SK-N-SH (cell line): ENCODE results near the gene PSD2. TPM values are rescaled to one million over a fixed set of nuclear protein-coding genes. Genes with fewer than 3 reads are reported as not detected.

Source experiments
- CTCF ChIA-PET: fragments of 300-600, 350-600 bp; formaldehyde crosslinking; extraction: SDS; loops from one replicate; lab custom pipeline; 2021; lab: Yijun Ruan, JAX
- POLR2A ChIA-PET: fragments of 350-600 bp; sonication (Branson Sonifier 250); formaldehyde crosslinking; extraction: SDS; loops from one replicate; lab custom pipeline; 2020; ENCODE audit warnings: antibody characterized with exemption, inconsistent platforms; lab: Yijun Ruan, JAX
- DNase-seq: peaks from one replicate; pipeline ENCODE4 v3.0.0; 2012
- H2AFZ ChIP-seq: fragments of 200-600 bp; sonication (generic); 2 replicates; pipeline ENCODE4 v1.8.1; 2016; ENCODE audit warnings: antibody characterized with exemption, mild to moderate bottlenecking, low read depth
- H3F3A ChIP-seq: fragments of 200-600 bp; sonication (generic); replicated peaks from 2 replicates; pipeline ENCODE3; 2016; ENCODE audit warnings: antibody characterized with exemption, mild to moderate bottlenecking; ENCODE audit not compliant: insufficient read depth
- H3K27ac ChIP-seq, 2 experiments: fragments of 200-500 bp in 1 of 2; fragments of 200-600 bp in 1 of 2; sonication (Bioruptor generic) in 1 of 2; sonication (generic), shearing (Covaris generic) in 1 of 2; 2 replicates each; pipeline versions ENCODE4 v1.5.1 to v1.6.1; 2014 to 2016; ENCODE audit warnings: low read depth in 2 of 2, inconsistent platforms in 1 of 2, low read length in 1 of 2, mild to moderate bottlenecking in 1 of 2, mixed read lengths in 1 of 2
- H3K27me3 ChIP-seq: fragments of 200-600 bp; sonication (generic), shearing (Covaris generic); 2 replicates; pipeline ENCODE4 v1.6.1; 2016; ENCODE audit warnings: mixed run types; ENCODE audit not compliant: insufficient read depth
- H3K36me3 ChIP-seq, 2 experiments: fragments of 200-500 bp in 1 of 2; fragments of 200-600 bp in 1 of 2; sonication (Bioruptor generic) in 1 of 2; sonication (generic) in 1 of 2; replicated peaks in 1 of 2; 2 replicates each; pipeline versions ENCODE3 to v1.5.1; 2014 to 2016; ENCODE audit warnings: low read length in 1 of 2, mild to moderate bottlenecking in 1 of 2; ENCODE audit not compliant: insufficient read depth in 2 of 2, control insufficient read depth in 1 of 2
- H3K4me1 ChIP-seq, 2 experiments: fragments of 200-500 bp in 1 of 2; fragments of 200-600 bp in 1 of 2; sonication (Bioruptor generic) in 1 of 2; sonication (generic), shearing (Covaris generic) in 1 of 2; 2 replicates each; pipeline versions ENCODE4 v1.5.1 to v1.6.1; 2014 to 2016; ENCODE audit warnings: low read depth in 1 of 2, low read length in 1 of 2, mixed run types in 1 of 2; ENCODE audit not compliant: insufficient read depth in 2 of 2, control insufficient read depth in 1 of 2
- H3K4me2 ChIP-seq: fragments of 200-600 bp; sonication (generic), shearing (Covaris generic); 2 replicates; pipeline ENCODE4 v1.6.1; 2017; ENCODE audit warnings: mixed run types
- H3K4me3 ChIP-seq, 2 experiments: fragments of 200-500 bp in 1 of 2; fragments of 200-600 bp in 1 of 2; sonication (Bioruptor generic) in 1 of 2; sonication (generic), shearing (Covaris generic) in 1 of 2; 2 replicates each; pipeline versions ENCODE4 v1.5.1 to v1.8.1; 2014 to 2016; ENCODE audit warnings: low read depth in 2 of 2, inconsistent platforms in 1 of 2, low read length in 1 of 2, mild to moderate bottlenecking in 1 of 2, mixed read lengths in 1 of 2, moderate library complexity in 1 of 2
- H3K79me2 ChIP-seq: fragments of 200-600 bp; sonication (generic); 2 replicates; pipeline ENCODE4 v1.8.1; 2017; ENCODE audit warnings: mild to moderate bottlenecking; ENCODE audit not compliant: insufficient read depth
- H3K9ac ChIP-seq: fragments of 200-600 bp; sonication (generic); 2 replicates; pipeline ENCODE4 v1.6.1; 2017; ENCODE audit warnings: mixed run types
- H3K9me2 ChIP-seq: fragments of 200-600 bp; sonication (generic); 2 replicates; pipeline ENCODE4 v1.6.1; 2017; ENCODE audit warnings: mixed run types
- H3K9me3 ChIP-seq: fragments of 200-600 bp; sonication (generic); 2 replicates; pipeline ENCODE4 v1.6.1; 2017; ENCODE audit warnings: mixed run types, mild to moderate bottlenecking, moderate library complexity
- H4K20me1 ChIP-seq: fragments of 200-600 bp; sonication (generic); 2 replicates; pipeline ENCODE4 v1.6.1; 2017; ENCODE audit warnings: mild to moderate bottlenecking, mixed run types; ENCODE audit not compliant: insufficient read depth
- CTCF ChIP-seq: fragments of 200-600 bp; sonication (generic); IDR thresholded peaks from 2 replicates; pipeline ENCODE4 v1.6.1; 2017; ENCODE audit warnings: antibody characterized with exemption, mild to moderate bottlenecking, moderate library complexity
- ELF1 ChIP-seq: IDR thresholded peaks from 2 replicates; pipeline ENCODE4 v1.4.0; 2012
- EP300 ChIP-seq, 2 experiments: IDR thresholded peaks; 2 replicates each; pipeline versions ENCODE4 v1.4.0 to v1.6.1; 2012; ENCODE audit warnings: borderline replicate concordance in 1 of 2, low read depth in 1 of 2, low read length in 1 of 2
- EZH2phosphoT487 ChIP-seq: fragments of 200-600 bp; sonication (generic); IDR thresholded peaks from 2 replicates; pipeline ENCODE4 v1.6.1; 2017; ENCODE audit warnings: low read depth, mixed run types, mild to moderate bottlenecking, antibody characterized with exemption, moderate library complexity, borderline replicate concordance
- FOSL2 ChIP-seq: IDR thresholded peaks from 2 replicates; pipeline ENCODE4 v1.4.0; 2012; ENCODE audit warnings: low read depth, mild to moderate bottlenecking, moderate library complexity, borderline replicate concordance
- IRF3 ChIP-seq: fragments of 150-350 bp; IDR thresholded peaks from 2 replicates; pipeline ENCODE4 v1.6.1; 2016; ENCODE audit warnings: mild to moderate bottlenecking, low read depth, low read length
- JUND ChIP-seq: IDR thresholded peaks from 2 replicates; pipeline ENCODE4 v1.4.0; 2012
- MEF2A ChIP-seq: IDR thresholded peaks from 2 replicates; pipeline ENCODE4 v1.4.0; 2012; ENCODE audit warnings: low read depth, borderline replicate concordance
- MXI1 ChIP-seq: IDR thresholded peaks from 2 replicates; pipeline ENCODE4 v1.6.1; 2012; ENCODE audit warnings: mild to moderate bottlenecking, low read depth, low read length, improper control_type of control experiment
- NRF1 ChIP-seq: IDR thresholded peaks from 2 replicates; pipeline ENCODE4 v1.6.1; 2012; ENCODE audit warnings: low read depth, mild to moderate bottlenecking, low read length
- RAD21 ChIP-seq: IDR thresholded peaks from 2 replicates; pipeline ENCODE4 v1.6.1; 2012; ENCODE audit warnings: mild to moderate bottlenecking, low read length
- REST ChIP-seq: IDR thresholded peaks from 2 replicates; pipeline ENCODE4 v1.6.1; 2012; ENCODE audit warnings: mild to moderate bottlenecking, low read depth, low read length, moderate library complexity
- RXRA ChIP-seq: IDR thresholded peaks from 2 replicates; pipeline ENCODE4 v1.4.0; 2012; ENCODE audit warnings: low read depth, mild to moderate bottlenecking, borderline replicate concordance
- SIN3A ChIP-seq: IDR thresholded peaks from 2 replicates; pipeline ENCODE4 v1.6.1; 2012; ENCODE audit warnings: low read depth, mild to moderate bottlenecking, low read length, moderate library complexity, borderline replicate concordance
- TCF12 ChIP-seq: IDR thresholded peaks from 2 replicates; pipeline ENCODE4 v1.4.0; 2012
- TEAD4 ChIP-seq: IDR thresholded peaks from 2 replicates; pipeline ENCODE4 v1.4.0; 2012; ENCODE audit warnings: mild to moderate bottlenecking, borderline replicate concordance; ENCODE audit not compliant: insufficient read depth
- USF1 ChIP-seq: IDR thresholded peaks from 2 replicates; pipeline ENCODE4 v1.4.0; 2012; ENCODE audit warnings: low read depth, borderline replicate concordance
- ZBTB33 ChIP-seq: IDR thresholded peaks from 2 replicates; pipeline ENCODE4 v1.4.0; 2012; ENCODE audit warnings: low read depth, borderline replicate concordance
- WGBS: methylation state at CpG from one replicate; pipeline ENCODE4 v1.1.6; 2017; ENCODE audit warnings: low lambda C conversion rate; 5-methylcytosine and 5-hydroxymethylcytosine counted together
- polyA plus RNA-seq, 3 experiments: library from polyadenylated mRNA; depleted of rRNA; stranded (reverse); fragments of >200 nt; gene quantifications; 2 replicates each; pipeline ENCODE4 v1.2.3, GENCODE V29; 2012

The PSD2 gene
- polyA plus RNA-seq, 1 of the 3 experiments (the other 2 are of a cell fraction): 0.15 TPM

- no peak for TF ChIP-seq EP300 (IDR thresholded peaks at IDR 0.05; ENCODE audit: borderline replicate concordance in 1 of 2, low read depth in 1 of 2, low read length in 1 of 2)
- TF ChIP-seq, all 33 proteins: peak for 0
These were observed 21.8 kb downstream of the PSD2 start (continued) for GRCh38 chr5:139817362-139817761.

- Histone ChIP-seq H3K9me2 (no peaks in the 10 kb centered on the region), H3K27ac (no peak overlapping the region), H3K4me3 (no peak overlapping the region), H3K4me1 (peaks cover 0 to 4% of the 10 kb centered on the region in 2 experiments; a peak in 1 of 4 replicates), H3F3A (peaks cover 3% of the 10 kb centered on the region), H3K4me2 (no peak overlapping the region), H3K9me3 (0 out of 2 replicates have a peak, but pooled peaks cover 5% of the 10 kb centered on the region), H4K20me1 (no peaks in the 10 kb centered on the region), H2AFZ (no peak overlapping the region), H3K9ac (no peak overlapping the region), H3K36me3 (no peaks in the 10 kb centered on the region), H3K27me3 (peaks cover 4% of the 10 kb centered on the region; the same call in 1 of the 2 replicates)
- WGBS: 33% methylated on average over 3 of the region's 3 CpGs
- CTCF ChIA-PET: interaction anchor here (1.0 kb wide), 1 partner anchor 151 kb away, joined by 4 read pairs; no protein-coding TSS in a partner anchor
- DNase-seq: no peak
- TF ChIP-seq NRF1 (no peak), IRF3 (no peak), USF1 (no peak), TCF12 (no peak), MXI1 (no peak), SIN3A (no peak), MEF2A (no peak), REST (no peak), RXRA (no peak), FOSL2 (no peak), ELF1 (no peak), JUND (no peak), TEAD4 (no peak), RAD21 (no peak), ZBTB33 (no peak), EP300 (IDR thresholded peaks at IDR 0.05; ENCODE audit: borderline replicate concordance in 1 of 2, low read depth in 1 of 2, low read length in 1 of 2) (no peak), EZH2phosphoT487 (no peak), CTCF (no peak)
- TF ChIP-seq, all 33 proteins: peak for 0
- POLR2A ChIA-PET: no interaction called here
- no peaks in the 10 kb centered on the region for H3K79me2 ChIP-seq
These were observed 22.4 kb downstream of the PSD2 start for GRCh38 chr5:139817970-139818369.
